ENCODE results near the gene WAC. TPM values are rescaled to one million over a fixed set of nuclear protein-coding genes. Genes with fewer than 3 reads are reported as not detected.

The WAC gene
- total RNA-seq, 1 experiment from 2014 or later, result 196 TPM

DNA sequence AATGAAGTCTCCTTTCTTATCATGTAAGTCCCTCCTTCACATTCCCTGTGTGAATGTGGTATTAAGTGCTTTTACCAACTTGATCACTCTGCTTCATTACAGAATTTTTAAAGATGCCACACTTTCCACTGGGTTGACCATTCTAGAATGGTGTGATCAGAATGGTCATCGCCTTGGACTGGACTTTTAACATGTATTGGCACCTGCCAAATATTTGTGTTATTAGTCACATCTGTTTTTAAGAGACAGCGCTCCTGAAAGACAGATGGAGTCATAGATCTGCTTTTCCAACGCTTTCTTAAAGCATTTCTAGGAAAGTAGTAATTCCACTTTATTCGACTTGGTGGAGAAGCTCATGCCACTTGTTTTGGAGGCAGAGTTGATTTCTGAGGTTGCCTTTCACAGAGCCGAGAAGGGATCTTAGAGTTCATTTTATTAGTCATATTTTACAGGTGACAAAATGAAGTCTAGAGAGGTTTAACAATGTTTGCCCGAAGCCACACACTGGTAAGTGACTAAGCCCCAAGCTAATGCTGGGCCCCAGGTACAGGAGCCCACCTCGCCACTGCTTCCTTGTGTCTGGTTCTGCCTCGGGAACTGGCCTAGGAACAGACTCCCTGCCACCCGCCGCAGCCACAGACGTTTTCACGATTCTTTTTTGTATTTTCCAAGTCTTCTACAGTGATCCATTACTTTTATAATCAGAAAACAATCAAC lies 134.0 kb downstream of the WAC start:
- peaks cover 3% of the 10 kb centered on the region for H3K27me3 Mint-ChIP-seq (ENCODE audit: insufficient read depth, unreplicated experiment)
- Histone ChIP-seq H3K36me3 (ENCODE audit: control insufficient read depth, insufficient read depth, low read length) (no peaks in the 10 kb centered on the region), H3K27me3 (replicated peaks; ENCODE audit: control insufficient read depth, insufficient read depth, low read length) (no peaks in the 10 kb centered on the region; the same call in 1 of the 2 replicates), H3K4me3 (ENCODE audit: low read depth, low read length) (no peak overlapping the region), H3K4me1 (peaks cover 16% of the 10 kb centered on the region), H3K9me3 (no peaks in the 10 kb centered on the region)
- H3K36me3 Mint-ChIP-seq (ENCODE audit: insufficient read depth, unreplicated experiment), result peaks cover 6% of the 10 kb centered on the region
- POLR2A ChIA-PET, result no interaction called here
- no TSS peak for BruUV-seq (replicated peaks)
- TF ChIP-seq, protein P1, sequence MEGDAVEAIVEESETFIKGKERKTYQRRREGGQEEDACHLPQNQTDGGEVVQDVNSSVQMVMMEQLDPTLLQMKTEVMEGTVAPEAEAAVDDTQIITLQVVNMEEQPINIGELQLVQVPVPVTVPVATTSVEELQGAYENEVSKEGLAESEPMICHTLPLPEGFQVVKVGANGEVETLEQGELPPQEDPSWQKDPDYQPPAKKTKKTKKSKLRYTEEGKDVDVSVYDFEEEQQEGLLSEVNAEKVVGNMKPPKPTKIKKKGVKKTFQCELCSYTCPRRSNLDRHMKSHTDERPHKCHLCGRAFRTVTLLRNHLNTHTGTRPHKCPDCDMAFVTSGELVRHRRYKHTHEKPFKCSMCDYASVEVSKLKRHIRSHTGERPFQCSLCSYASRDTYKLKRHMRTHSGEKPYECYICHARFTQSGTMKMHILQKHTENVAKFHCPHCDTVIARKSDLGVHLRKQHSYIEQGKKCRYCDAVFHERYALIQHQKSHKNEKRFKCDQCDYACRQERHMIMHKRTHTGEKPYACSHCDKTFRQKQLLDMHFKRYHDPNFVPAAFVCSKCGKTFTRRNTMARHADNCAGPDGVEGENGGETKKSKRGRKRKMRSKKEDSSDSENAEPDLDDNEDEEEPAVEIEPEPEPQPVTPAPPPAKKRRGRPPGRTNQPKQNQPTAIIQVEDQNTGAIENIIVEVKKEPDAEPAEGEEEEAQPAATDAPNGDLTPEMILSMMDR (IDR thresholded peaks at IDR 0.05; ENCODE audit: insufficient read depth in 1 of 2, low read depth in 1 of 2, low read length in 1 of 2, severe bottlenecking in 1 of 2, unreplicated experiment in 1 of 2), result no peak
- CTCF ChIA-PET, result interaction anchor here (1.2 kb wide), 1 partner anchor 324 kb away, joined by 8 read pairs; no protein-coding TSS in a partner anchor
- no peak for DNase-seq
- H3K4me3 Mint-ChIP-seq (ENCODE audit: unreplicated experiment), result peak overlapping the region; percentile 96
- intact Hi-C loops (cut with micrococcal nuclease; ENCODE audit: unreplicated experiment), result no loop called here
- H3K4me1 Mint-ChIP-seq (ENCODE audit: low read depth, unreplicated experiment), result peaks cover 25% of the 10 kb centered on the region
- H3K9me3 Mint-ChIP-seq (ENCODE audit: unreplicated experiment), result no peaks in the 10 kb centered on the region
- peak overlapping the region; percentile 30 for H3K27ac Mint-ChIP-seq (ENCODE audit: unreplicated experiment)

- peaks cover 16% of the 10 kb centered on the region for H3K4me1 ChIP-seq
- Mint-ChIP-seq H3K36me3 (ENCODE audit: insufficient read depth, unreplicated experiment) (peaks cover 6% of the 10 kb centered on the region), H3K9me3 (ENCODE audit: unreplicated experiment) (no peaks in the 10 kb centered on the region), H3K27ac (ENCODE audit: unreplicated experiment) (peak overlapping the region; percentile 74), H3K4me3 (ENCODE audit: unreplicated experiment) (peak overlapping the region; percentile 96), H3K27me3 (ENCODE audit: insufficient read depth, unreplicated experiment) (peaks cover 3% of the 10 kb centered on the region), H3K4me1 (ENCODE audit: low read depth, unreplicated experiment) (peaks cover 25% of the 10 kb centered on the region)
- no peaks in the 10 kb centered on the region for H3K36me3 ChIP-seq (ENCODE audit: control insufficient read depth, insufficient read depth, low read length)
- H3K4me3 ChIP-seq (ENCODE audit: low read depth, low read length), result peak overlapping the region; percentile 66
- TF ChIP-seq, protein P1 (IDR thresholded peaks at IDR 0.05; ENCODE audit: insufficient read depth in 1 of 2, low read depth in 1 of 2, low read length in 1 of 2, severe bottlenecking in 1 of 2, unreplicated experiment in 1 of 2), result peak in 1 of 2 experiments; percentile 10
- ChIA-PET POLR2A (interaction anchor here (0.6 to 1.0 kb wide), 2 partner anchors 16 to 54 kb away, joined by 3 read pairs; no protein-coding TSS in a partner anchor), CTCF (interaction anchor here (0.5 to 1.0 kb wide), 3 partner anchors 45 to 636 kb away, joined by 3 to 4 read pairs (median 3); no protein-coding TSS in a partner anchor)
- intact Hi-C loops (cut with micrococcal nuclease; ENCODE audit: unreplicated experiment), result loop anchor here (2.0 kb wide), 1 partner anchor 396 kb away; no protein-coding TSS in a partner anchor
- TSS peak; percentile 85 for BruUV-seq (replicated peaks)
- DNase-seq, result peak; percentile 73 to 88
- no peaks in the 10 kb centered on the region for H3K9me3 ChIP-seq
- no peaks in the 10 kb centered on the region; the same call in 1 of the 2 replicates for H3K27me3 ChIP-seq (replicated peaks; ENCODE audit: control insufficient read depth, insufficient read depth, low read length)
Measured at GRCh38 chr10:28668363-28669226, 135.7 kb downstream of the WAC start.

Data from Caco-2 (cell line).